Right lobe of liver (tissue), 6 donors: ENCODE results near the gene PAFAH1B1. TPM values are rescaled to one million over a fixed set of nuclear protein-coding genes. Genes with fewer than 3 reads are reported as not detected.
A peak's percentile ranks its signal among the peaks of the same experiment; 100 is the strongest.

Experiments used
- ATAC-seq, 4 donors: fragments of 200-7000 bp; cut with Tn5 transposase; one replicate each; pipeline ENCODE4 v1.9.1; 2020; ENCODE audit warnings: mild to moderate bottlenecking in 4 of 4, moderate library complexity in 4 of 4
- DNase-seq, 3 donors: peaks; one replicate each; pipeline ENCODE4 v3.0.0-alpha.2; 2020
- H3K27ac ChIP-seq, 3 donors: fragments of 200-600 bp; one replicate each; pipeline ENCODE4 v1.8.0; 2022
- H3K27me3 ChIP-seq, 2 donors: fragments of 200-600 bp; one replicate each; pipeline ENCODE4 v1.8.0; 2022
- H3K36me3 ChIP-seq, 4 donors: fragments of 200-600 bp; sonication (generic) in 1 of 4; one replicate each; pipeline versions ENCODE4 v1.5.1 to v1.8.0; 2017 to 2022; ENCODE audit warnings: control low read depth in 1 of 4
- H3K4me1 ChIP-seq, 4 donors: fragments of 200-600 bp; sonication (generic) in 1 of 4; one replicate each; pipeline versions ENCODE4 v1.5.1 to v1.8.0; 2017 to 2022; ENCODE audit warnings: control low read depth in 1 of 4
- H3K4me3 ChIP-seq, 3 donors: fragments of 200-600 bp; one replicate each; pipeline ENCODE4 v1.8.0; 2022
- H3K9me3 ChIP-seq, 4 donors: fragments of 200-600 bp; sonication (generic) in 1 of 4; one replicate each; pipeline versions ENCODE4 v1.5.1 to v1.8.0; 2017 to 2022; ENCODE audit warnings: control low read depth in 1 of 4
- CTCF ChIP-seq, 4 donors: fragments of 200-600 bp in 3 of 4; fragments of 450-650 bp in 1 of 4; IDR thresholded peaks; one replicate each; pipeline versions ENCODE4 v1.5.1 to v1.8.0; 2016 to 2022; ENCODE audit warnings: antibody characterized with exemption in 4 of 4, mild to moderate bottlenecking in 2 of 4
- POLR2A ChIP-seq: fragments of 450-650 bp; IDR thresholded peaks from one replicate; pipeline ENCODE4 v1.6.1; 2017; ENCODE audit warnings: antibody characterized with exemption, mild to moderate bottlenecking
- WGBS: methylation state at CpG from one replicate; pipeline ENCODE4 v1.1.6; 2018; ENCODE audit warnings: low coverage, low lambda C conversion rate; ENCODE audit not compliant: insufficient coverage; ENCODE audit errors: missing lambda C conversion rate; 5-methylcytosine and 5-hydroxymethylcytosine counted together
- intact Hi-C, 2 donors: fragments of 100-400 bp; cut with DNase I; formaldehyde crosslinking; loops; one replicate each; pipeline versions ENCODE4 v1.11.2 to v1.14.1; 2022
- total RNA-seq, 6 experiments: library from RNA; depleted of rRNA in 2 of 6; stranded (reverse); fragments of >200 nt in 2 of 6; fragmentation: NEBNext Ultra II Directional in 3 of 6; extraction: Animal tissue kit (Norgen Biotek cat#: 25700) in 3 of 6; gene quantifications; one replicate each; pipeline versions ENCODE4 v1.1.0 to v1.2.4, GENCODE V29; 2016 to 2023
- donor health status: DM: no; HTN: yes; CAD: no.
- donor health status: DM: no; HTN: no; CAD: no.
- donor health status: DM: no; HTN: no; CAD: no.
- donor health status: DM: no; HTN: yes; CAD: no.
- donor health status: DM: no; HTN: yes; CAD: no.

Gene PAFAH1B1
- total RNA-seq, 6 experiments from 2014 or later, result 32.6 to 69.9 (median 42.2) TPM

GRCh38 chr17:2681650-2682049 is 88.2 kb downstream of the PAFAH1B1 start:
- no peak overlapping the region for H3K27ac ChIP-seq
- ATAC-seq (no peak), DNase-seq (no peak)
- 86% methylated on average over 7 of the region's 7 CpGs for WGBS
- H3K36me3 ChIP-seq, result peaks cover 4 to 66% (median 18%) of the 10 kb centered on the region in 4 donors
- H3K27me3 ChIP-seq, result no peaks in the 10 kb centered on the region
- no peak overlapping the region for H3K4me3 ChIP-seq
- intact Hi-C loops, result no loop called here
- H3K4me1 ChIP-seq, result no peaks in the 10 kb centered on the region
- no peak for TF ChIP-seq POLR2A
- TF ChIP-seq CTCF (IDR thresholded peaks at IDR 0.05), result no peak
- no peaks in the 10 kb centered on the region for H3K9me3 ChIP-seq

- Histone ChIP-seq H3K36me3 (peaks cover 4 to 61% (median 16%) of the 10 kb centered on the region in 4 donors), H3K9me3 (no peaks in the 10 kb centered on the region), H3K27ac (no peak overlapping the region), H3K4me1 (no peaks in the 10 kb centered on the region), H3K27me3 (no peaks in the 10 kb centered on the region), H3K4me3 (no peak overlapping the region)
- no peak for TF ChIP-seq POLR2A
- no peak for TF ChIP-seq CTCF (IDR thresholded peaks at IDR 0.05)
- ATAC-seq (no peak), DNase-seq (no peak)
- intact Hi-C loops, result no loop called here
- WGBS, result 68% methylated on average over 3 of the region's 3 CpGs
These were observed 88.9 kb downstream of the PAFAH1B1 start for GRCh38 chr17:2682176-2682938.

- 64% methylated on average over 6 of the region's 8 CpGs for WGBS
- H3K27me3 ChIP-seq, result no peaks in the 10 kb centered on the region
- DNase-seq (no peak), ATAC-seq (peak in 1 of 4 donors; percentile 17)
- peaks cover 4 to 51% (median 12%) of the 10 kb centered on the region in 4 donors for H3K36me3 ChIP-seq
- H3K4me3 ChIP-seq, result no peak overlapping the region
- H3K9me3 ChIP-seq, result no peaks in the 10 kb centered on the region
- H3K4me1 ChIP-seq, result no peaks in the 10 kb centered on the region
- intact Hi-C loops, result no loop called here
- no peak overlapping the region for H3K27ac ChIP-seq
- TF ChIP-seq CTCF (IDR thresholded peaks at IDR 0.05) (no peak), POLR2A (no peak)
These were observed 90.5 kb downstream of the PAFAH1B1 start for GRCh38 chr17:2683912-2684311.

GRCh38 chr17:2684549-2684948 is 91.1 kb downstream of the PAFAH1B1 start:
- Histone ChIP-seq H3K36me3 (peaks cover 4 to 54% (median 12%) of the 10 kb centered on the region in 4 donors), H3K27me3 (no peaks in the 10 kb centered on the region), H3K4me1 (no peaks in the 10 kb centered on the region), H3K9me3 (no peaks in the 10 kb centered on the region), H3K27ac (no peak overlapping the region), H3K4me3 (no peak overlapping the region)
- DNase-seq (no peak), ATAC-seq (no peak)
- intact Hi-C loops, result no loop called here
- TF ChIP-seq CTCF (IDR thresholded peaks at IDR 0.05) (no peak), POLR2A (no peak)
- 94% methylated on average over 6 of the region's 18 CpGs for WGBS
